ENCODE data around the gene BBX.

DNA sequence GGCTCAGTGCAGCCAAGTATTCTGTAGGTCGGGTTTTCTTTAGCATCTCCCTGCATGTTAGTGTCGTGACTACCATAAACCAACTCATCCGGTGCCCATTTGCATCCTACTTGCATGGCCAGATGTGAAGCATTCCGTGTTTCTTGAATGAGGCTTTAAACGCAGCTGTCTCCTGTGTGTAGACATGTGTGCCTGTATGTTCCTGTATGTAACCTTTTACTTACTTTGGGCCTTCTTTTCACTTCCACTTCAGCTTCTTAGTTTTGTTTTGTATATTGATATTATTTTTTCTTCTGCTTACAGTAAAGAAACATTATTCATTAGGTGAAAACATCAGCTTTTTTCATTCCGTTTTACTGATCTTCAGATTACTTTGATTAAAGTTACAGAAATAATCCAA is 267.9 kb downstream of the BBX start:
- no peak for TF ChIP-seq EZH2 (IDR thresholded peaks at IDR 0.05; ENCODE audit: insufficient read depth, poor library complexity, severe bottlenecking)
- TF ChIP-seq EZH2phosphoT487 (IDR thresholded peaks at IDR 0.05; ENCODE audit: insufficient read depth, low read depth) = no peak

Data from GM23248 (cell line).